GM19452 (cell line): Measurements from ENCODE around the gene ACBD6.

Experiments
- ATAC-seq: cut with Tn5 transposase; IDR thresholded peaks from one replicate; pipeline ENCODE4 v1.9.1; 2021; ENCODE audit not compliant: unreplicated experiment

ACBD6 gene

DNA sequence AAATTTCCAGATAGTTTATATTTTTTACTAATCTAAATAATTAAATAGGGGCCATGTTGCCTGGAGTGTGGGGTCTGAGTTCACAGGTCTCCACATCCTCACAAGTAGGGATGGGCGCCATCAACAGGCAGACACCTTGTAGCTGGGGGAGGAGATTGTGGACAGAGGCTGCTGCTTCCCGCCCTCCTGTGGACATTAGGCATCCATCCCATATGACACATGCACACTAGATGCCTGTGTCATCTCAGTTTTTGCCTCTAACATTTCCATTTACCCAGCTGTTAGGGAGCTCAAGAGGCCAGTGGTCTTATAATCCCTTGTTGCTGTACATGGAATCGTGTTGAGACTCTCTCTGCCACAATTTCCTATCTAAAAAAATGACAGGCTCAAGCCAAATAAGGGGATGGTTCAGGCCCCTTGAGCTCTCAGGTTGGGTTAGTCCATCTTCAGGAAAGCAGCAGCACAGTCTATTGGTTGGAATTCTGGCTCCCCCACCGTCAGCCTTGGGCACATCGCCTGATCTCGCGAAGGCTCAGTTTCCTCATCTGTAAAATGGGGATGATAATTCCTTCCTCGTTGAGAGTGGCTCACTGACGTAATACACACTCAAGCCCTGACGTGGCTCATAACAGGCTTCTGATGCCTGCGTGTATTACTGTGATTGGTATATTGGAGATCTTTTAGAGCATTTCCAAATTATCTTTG is 258.7 kb downstream of the ACBD6 start:
- ATAC-seq: no peak

DNA sequence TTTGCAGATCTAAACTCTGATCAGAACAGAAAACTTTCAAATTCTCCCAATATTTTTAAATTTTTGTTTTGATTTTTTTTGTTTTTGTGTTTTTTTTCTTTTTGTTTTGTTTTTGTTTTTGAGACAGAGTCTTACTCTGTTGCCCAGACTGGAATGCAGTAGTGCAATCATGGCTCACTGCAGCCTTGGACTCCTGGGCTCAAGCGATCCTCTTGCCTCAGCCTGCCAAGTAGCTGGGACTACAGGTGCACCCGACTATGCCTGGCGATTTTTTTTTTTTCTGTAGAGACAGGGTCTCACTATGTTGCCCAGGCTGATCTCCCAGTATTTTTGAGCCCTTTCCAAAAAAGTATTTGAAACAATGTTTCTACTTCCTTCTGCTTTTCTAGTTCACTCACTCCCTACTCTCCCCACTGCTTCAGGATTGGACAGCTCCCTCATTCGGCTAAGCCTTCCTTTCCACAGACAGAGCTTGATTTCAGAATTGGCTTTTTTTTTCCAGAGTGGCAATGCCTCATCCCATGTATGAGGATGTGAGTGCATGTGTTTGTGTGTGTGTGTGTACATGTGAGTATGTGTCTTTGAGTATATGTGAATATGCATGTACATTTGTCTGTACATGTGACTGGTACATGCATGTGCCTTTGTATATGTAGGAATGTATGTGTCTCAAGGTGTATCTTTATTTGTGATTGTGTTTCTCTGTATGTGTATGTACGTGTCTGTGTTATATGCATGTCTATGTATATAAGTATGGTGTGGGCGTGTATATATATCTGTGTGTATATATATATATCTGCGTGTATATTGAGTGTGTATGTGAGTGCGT is 260.4 kb downstream of the ACBD6 start:
- no peak for ATAC-seq

DNA sequence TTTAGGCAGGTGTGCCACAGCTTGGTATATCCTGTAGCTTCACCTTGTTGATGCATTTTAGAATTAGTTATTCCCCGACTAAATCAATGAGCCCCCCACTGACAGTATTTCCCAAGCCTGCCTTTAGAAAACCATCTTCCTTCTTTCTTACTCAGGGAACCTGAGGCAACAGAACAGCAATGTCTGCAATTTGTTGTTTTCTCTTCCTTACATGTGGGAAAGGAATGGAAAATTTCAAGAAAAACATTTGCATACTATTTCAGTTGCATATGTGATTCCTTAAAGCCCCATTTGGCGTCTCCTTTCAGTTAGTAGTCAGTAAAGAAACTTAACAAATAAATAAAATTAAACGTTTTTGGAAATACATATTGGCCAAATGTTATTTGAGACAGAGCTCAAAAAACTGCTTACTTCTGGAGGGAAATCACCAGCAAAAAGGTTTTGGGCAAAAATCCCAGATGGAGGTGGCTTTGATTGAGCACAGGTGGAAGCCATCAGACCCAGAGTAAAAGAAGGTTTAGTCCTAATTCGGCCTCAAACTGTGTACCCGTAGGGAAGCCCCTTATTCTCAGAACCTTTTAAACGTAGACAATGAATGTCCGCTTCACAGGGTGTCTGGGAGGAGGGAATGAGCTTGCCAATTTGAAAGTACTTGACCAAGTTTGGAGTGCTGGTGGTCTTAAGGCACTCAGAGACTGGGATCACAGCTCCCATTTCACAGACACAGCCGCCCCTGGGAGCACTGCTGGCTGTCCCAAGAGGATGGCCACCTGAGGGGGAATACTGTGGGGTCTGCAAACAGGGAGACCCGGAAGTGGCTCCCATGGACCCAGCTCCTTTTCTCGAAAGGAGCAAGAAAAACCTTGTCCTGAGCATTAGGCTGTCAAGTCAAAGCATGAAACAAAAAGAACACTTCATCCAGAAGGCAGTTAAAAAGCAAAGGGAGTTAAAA is 263.0 kb downstream of the ACBD6 start:
- no peak for ATAC-seq

DNA sequence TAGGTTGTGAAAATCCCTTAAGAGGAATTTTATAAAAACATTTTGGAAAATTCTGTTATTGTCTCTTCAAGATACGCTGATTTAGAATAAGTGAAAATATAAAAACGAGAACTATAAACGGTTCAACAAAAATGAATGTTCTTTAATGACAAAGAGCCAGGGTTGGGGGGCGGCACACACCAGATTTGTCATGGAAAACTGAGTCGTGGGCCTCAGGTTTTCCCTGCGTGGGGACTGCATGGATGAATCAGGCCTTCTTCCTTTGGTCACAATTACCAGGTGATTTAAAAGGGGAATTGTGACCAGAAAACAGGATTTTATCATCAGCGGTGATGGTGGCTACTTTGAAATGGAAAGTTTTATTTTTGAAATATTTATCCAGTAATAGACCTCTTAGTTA is 263.7 kb downstream of the ACBD6 start:
- no peak for ATAC-seq
